Endothelial cell (in vitro differentiated cells): ENCODE data around the gene TRABD2A. TPM values are rescaled to one million over a fixed set of nuclear protein-coding genes. Genes with fewer than 3 reads are reported as not detected.

ENCODE experiments used
- DNase-seq: peaks from one replicate; pipeline ENCODE4 v3.0.0; 2021; ENCODE audit warnings: low spot score
- H3K27ac Mint-ChIP-seq: one replicate; pipeline ENCODE4 v1.8.0; 2021; ENCODE audit warnings: mixed read lengths, inconsistent platforms; ENCODE audit not compliant: unreplicated experiment
- H3K27me3 Mint-ChIP-seq: one replicate; pipeline ENCODE4 v1.8.0; 2021; ENCODE audit warnings: mild to moderate bottlenecking, moderate library complexity, mixed read lengths, inconsistent platforms; ENCODE audit not compliant: unreplicated experiment
- H3K36me3 Mint-ChIP-seq: one replicate; pipeline ENCODE4 v1.8.0; 2021; ENCODE audit warnings: mild to moderate bottlenecking, low read depth, mixed read lengths, inconsistent platforms; ENCODE audit not compliant: unreplicated experiment
- H3K4me1 Mint-ChIP-seq: one replicate; pipeline ENCODE4 v1.8.0; 2021; ENCODE audit warnings: mild to moderate bottlenecking, mixed read lengths, inconsistent platforms; ENCODE audit not compliant: unreplicated experiment
- H3K4me3 Mint-ChIP-seq: one replicate; pipeline ENCODE4 v1.8.0; 2021; ENCODE audit warnings: mild to moderate bottlenecking, mixed read lengths, inconsistent platforms; ENCODE audit not compliant: unreplicated experiment
- H3K9me3 Mint-ChIP-seq: one replicate; pipeline ENCODE4 v1.8.0; 2021; ENCODE audit warnings: mixed read lengths, inconsistent platforms; ENCODE audit not compliant: unreplicated experiment
- total RNA-seq: library from RNA; stranded (reverse); fragmentation: NEBNext Ultra II Directional; extraction: Animal tissue kit (Norgen Biotek cat#: 25700); gene quantifications from one replicate; pipeline ENCODE4 v1.2.1, GENCODE V29; 2021; ENCODE audit not compliant: unreplicated experiment
- TF ChIP-seq, protein P1 (sequence below): fragments of 200-600 bp; sonication (generic); IDR thresholded peaks from one replicate; pipeline ENCODE4 v1.5.0; 2021; ENCODE audit warnings: antibody characterized with exemption; ENCODE audit not compliant: unreplicated experiment

Gene TRABD2A
- total RNA-seq, 1 donor from 2014 or later, result 7.2 TPM

DNA sequence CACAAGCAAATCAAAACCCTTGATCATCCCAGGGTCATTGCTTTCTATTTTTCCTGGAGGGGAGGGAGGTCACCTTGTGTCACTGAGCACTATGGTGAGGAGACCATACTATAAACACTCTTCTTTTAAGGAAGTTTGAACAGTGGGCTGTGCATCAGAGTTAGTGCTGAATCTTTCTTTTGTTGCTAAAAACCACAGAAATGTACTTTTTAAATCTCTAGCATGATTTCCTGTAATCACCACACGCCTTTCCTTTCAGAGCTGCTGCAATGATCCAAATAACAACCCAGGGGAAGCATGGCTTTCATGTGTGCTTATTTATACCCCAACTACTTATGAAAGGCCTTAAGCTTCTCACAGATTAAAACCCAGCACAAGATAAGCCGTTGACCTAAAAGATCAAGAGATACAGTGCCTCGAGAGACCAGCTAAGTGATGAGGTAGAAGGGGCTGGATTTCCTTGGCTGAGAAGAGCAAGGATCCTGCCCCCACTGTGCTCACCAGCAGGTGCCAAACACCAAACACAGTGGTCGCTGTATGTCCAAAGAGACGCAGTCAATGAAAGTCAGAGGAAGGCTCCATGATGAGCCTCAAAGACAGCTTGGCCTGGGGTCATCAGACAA lies 34.7 kb downstream of the TRABD2A start:
- TF ChIP-seq, protein P1, sequence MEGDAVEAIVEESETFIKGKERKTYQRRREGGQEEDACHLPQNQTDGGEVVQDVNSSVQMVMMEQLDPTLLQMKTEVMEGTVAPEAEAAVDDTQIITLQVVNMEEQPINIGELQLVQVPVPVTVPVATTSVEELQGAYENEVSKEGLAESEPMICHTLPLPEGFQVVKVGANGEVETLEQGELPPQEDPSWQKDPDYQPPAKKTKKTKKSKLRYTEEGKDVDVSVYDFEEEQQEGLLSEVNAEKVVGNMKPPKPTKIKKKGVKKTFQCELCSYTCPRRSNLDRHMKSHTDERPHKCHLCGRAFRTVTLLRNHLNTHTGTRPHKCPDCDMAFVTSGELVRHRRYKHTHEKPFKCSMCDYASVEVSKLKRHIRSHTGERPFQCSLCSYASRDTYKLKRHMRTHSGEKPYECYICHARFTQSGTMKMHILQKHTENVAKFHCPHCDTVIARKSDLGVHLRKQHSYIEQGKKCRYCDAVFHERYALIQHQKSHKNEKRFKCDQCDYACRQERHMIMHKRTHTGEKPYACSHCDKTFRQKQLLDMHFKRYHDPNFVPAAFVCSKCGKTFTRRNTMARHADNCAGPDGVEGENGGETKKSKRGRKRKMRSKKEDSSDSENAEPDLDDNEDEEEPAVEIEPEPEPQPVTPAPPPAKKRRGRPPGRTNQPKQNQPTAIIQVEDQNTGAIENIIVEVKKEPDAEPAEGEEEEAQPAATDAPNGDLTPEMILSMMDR, result no peak
- no peaks in the 10 kb centered on the region for H3K4me1 Mint-ChIP-seq
- DNase-seq, result no peak
- no peaks in the 10 kb centered on the region for H3K27me3 Mint-ChIP-seq
- no peaks in the 10 kb centered on the region for H3K9me3 Mint-ChIP-seq
- H3K4me3 Mint-ChIP-seq, result no peak overlapping the region
- no peaks in the 10 kb centered on the region for H3K36me3 Mint-ChIP-seq
- H3K27ac Mint-ChIP-seq, result no peak overlapping the region

DNA sequence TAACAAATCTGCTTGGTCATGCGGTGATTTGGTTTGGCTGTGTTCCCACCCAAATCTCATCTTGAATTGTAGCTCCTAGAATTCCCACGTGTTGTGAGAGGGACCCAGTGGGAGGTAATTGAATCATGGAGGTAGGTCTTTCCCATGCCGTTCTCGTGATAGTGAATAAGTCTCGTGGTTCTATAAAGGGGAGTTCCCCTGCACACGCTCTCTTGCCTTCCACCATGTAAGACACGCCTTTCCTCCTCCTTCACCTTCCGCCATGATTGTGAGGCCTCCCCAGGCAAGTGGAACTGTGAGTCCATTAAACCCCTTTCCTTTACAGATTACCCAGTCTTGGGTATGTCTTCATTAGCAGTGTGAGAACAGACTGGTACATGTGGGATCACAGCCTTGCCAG lies 36.7 kb downstream of the TRABD2A start:
- H3K36me3 Mint-ChIP-seq, result no peaks in the 10 kb centered on the region
- no peaks in the 10 kb centered on the region for H3K4me1 Mint-ChIP-seq
- H3K27me3 Mint-ChIP-seq, result peaks cover 1% of the 10 kb centered on the region
- H3K4me3 Mint-ChIP-seq, result no peak overlapping the region
- no peak overlapping the region for H3K27ac Mint-ChIP-seq
- DNase-seq, result no peak
- H3K9me3 Mint-ChIP-seq, result no peaks in the 10 kb centered on the region
- TF ChIP-seq, protein P1, result no peak

DNA sequence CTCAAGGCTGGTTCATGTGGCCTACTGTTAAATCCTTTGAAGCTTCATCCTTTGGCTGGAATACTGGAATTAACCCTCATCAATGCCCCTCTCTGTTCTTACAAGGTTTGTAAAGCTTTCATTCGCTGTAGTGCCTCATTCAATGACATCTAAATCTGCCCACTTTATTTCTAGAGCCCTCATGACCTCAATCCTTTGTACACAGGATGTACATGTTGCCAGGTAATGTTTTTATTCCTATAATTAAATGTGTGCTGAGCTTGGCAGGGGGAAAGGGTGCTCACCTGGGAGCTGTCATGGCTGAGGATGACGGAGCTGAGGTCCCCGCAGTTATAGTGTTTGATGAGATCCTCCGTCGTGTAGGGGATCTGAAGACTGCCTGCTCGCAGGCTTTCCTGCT lies 39.3 kb downstream of the TRABD2A start:
- DNase-seq, result no peak
- Mint-ChIP-seq H3K27me3 (peaks cover 1% of the 10 kb centered on the region), H3K4me3 (no peak overlapping the region), H3K9me3 (no peaks in the 10 kb centered on the region), H3K27ac (no peak overlapping the region), H3K4me1 (no peaks in the 10 kb centered on the region), H3K36me3 (peaks cover 2% of the 10 kb centered on the region)
- TF ChIP-seq, protein P1, result no peak

DNA sequence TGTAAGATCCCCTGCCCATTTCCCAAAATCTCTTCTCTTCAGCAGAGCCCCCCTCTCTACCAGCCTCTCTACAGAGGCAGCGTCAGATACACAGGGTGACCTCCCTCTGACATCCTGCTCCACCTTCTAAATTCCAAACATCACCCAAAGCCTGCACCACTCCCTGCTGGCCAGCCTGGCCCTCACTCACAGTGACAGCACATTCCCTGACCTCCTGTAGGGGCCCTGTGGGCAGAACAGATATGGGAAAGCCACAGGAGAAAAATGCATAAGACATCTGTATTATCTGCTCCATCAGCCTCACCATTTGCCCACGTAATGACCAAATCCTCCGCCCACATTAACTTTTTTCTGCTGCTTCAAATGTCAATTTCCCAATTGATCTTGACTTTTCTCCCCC lies 40.6 kb downstream of the TRABD2A start:
- H3K4me1 Mint-ChIP-seq, result no peaks in the 10 kb centered on the region
- peaks cover 7% of the 10 kb centered on the region for H3K36me3 Mint-ChIP-seq
- no peaks in the 10 kb centered on the region for H3K9me3 Mint-ChIP-seq
- H3K27me3 Mint-ChIP-seq, result peaks cover 1% of the 10 kb centered on the region
- DNase-seq, result no peak
- H3K4me3 Mint-ChIP-seq, result no peak overlapping the region
- TF ChIP-seq, protein P1, result no peak
- no peak overlapping the region for H3K27ac Mint-ChIP-seq

DNA sequence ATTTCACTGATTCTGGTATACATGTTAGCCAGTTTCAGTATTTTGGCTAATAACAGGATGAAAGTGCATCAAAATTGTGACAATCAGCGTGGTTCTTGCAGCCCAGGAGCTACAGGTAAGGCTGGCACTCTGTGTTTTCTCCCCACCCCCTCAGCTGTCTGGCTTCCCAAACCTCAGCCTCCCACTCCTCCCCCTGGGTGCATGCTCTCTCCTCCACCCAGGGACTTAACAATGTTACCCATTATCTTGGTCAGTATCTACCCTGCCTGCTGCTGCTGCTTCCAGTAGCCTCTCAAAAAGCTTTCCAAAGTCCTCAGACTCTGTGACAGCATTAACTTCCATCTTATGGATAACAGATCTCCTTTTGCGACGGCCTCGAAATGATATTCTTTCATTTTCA lies 41.0 kb downstream of the TRABD2A start:
- no peak for DNase-seq
- Mint-ChIP-seq H3K4me1 (no peaks in the 10 kb centered on the region), H3K4me3 (no peak overlapping the region), H3K36me3 (peaks cover 7% of the 10 kb centered on the region), H3K27ac (no peak overlapping the region), H3K9me3 (no peaks in the 10 kb centered on the region), H3K27me3 (peaks cover 1% of the 10 kb centered on the region)
- TF ChIP-seq, protein P1, result no peak
